ENCODE results near the gene NHSL2.

The NHSL2 gene

DNA sequence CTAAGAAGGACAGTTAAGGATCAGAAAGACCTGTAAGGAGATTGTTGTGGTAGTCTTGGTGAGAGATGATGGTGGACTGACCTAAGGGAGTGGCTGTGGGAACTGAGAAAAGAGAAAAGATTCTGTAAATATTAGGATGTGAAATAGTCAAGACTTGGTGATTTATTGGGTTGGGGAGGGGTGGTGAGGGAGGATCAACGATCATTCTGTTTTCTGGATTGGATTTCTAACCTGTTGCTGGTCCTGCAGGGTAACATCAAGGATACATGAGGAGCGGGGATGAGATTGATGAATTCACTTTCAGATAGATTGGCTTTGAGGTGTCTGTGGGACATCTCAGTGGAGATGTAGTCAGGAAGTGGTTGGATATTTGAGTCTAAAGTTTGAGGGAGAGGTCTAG is 272.3 kb downstream of the NHSL2 start:
- TF ChIP-seq, protein P1, sequence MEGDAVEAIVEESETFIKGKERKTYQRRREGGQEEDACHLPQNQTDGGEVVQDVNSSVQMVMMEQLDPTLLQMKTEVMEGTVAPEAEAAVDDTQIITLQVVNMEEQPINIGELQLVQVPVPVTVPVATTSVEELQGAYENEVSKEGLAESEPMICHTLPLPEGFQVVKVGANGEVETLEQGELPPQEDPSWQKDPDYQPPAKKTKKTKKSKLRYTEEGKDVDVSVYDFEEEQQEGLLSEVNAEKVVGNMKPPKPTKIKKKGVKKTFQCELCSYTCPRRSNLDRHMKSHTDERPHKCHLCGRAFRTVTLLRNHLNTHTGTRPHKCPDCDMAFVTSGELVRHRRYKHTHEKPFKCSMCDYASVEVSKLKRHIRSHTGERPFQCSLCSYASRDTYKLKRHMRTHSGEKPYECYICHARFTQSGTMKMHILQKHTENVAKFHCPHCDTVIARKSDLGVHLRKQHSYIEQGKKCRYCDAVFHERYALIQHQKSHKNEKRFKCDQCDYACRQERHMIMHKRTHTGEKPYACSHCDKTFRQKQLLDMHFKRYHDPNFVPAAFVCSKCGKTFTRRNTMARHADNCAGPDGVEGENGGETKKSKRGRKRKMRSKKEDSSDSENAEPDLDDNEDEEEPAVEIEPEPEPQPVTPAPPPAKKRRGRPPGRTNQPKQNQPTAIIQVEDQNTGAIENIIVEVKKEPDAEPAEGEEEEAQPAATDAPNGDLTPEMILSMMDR (IDR thresholded peaks at IDR 0.05; ENCODE audit: insufficient read depth, low read length, missing control alignments): no peak
- CTCF ChIA-PET: no interaction called here
- POLR2A ChIA-PET: no interaction called here
- DNase-seq (ENCODE audit: low read depth, low spot score): no peak
- H3K4me3 ChIP-seq (ENCODE audit: low read depth, low read length): peak overlapping the region; percentile 73; the same call in 1 of the 2 replicates

DNA sequence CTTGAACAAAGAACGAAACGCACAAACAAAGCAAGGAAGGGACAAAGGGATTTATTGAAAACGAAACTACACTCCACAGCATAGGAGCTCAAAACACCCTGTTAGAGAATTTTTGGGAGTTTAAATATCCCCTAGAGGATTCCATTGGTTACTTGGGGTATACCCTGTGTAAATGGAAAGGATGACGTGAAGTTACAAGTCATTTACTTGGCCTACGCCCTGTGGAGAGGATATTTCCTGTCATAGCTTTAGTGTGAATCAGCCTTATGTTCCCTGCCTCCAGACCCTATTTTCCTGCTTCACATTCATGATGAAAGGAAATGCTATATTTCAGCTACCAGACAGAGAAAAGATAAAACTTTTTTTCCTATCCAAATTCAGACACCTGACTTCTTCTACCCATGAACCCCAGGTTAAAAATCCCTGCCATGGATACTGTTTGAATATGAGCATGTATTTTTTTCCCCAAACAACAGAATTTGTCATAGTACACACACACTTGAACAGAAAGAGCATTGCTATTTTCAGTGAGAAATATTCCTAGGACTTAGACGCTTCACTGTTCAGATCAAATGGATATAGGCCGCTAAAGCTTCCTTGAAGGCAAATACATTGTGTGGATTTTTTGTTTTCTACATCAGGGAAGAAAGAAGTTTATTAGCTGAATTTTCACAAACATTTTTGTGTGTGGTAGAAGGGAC is 291.3 kb downstream of the NHSL2 start:
- POLR2A ChIA-PET: no interaction called here
- CTCF ChIA-PET: no interaction called here
- TF ChIP-seq, protein P1 (IDR thresholded peaks at IDR 0.05; ENCODE audit: insufficient read depth, low read length, missing control alignments): no peak
- DNase-seq (ENCODE audit: low read depth, low spot score): peak; percentile 12
- no peak overlapping the region for H3K4me3 ChIP-seq (ENCODE audit: low read depth, low read length)
